ENCODE measurements around the gene SLC6A18.

Gene SLC6A18

DNA sequence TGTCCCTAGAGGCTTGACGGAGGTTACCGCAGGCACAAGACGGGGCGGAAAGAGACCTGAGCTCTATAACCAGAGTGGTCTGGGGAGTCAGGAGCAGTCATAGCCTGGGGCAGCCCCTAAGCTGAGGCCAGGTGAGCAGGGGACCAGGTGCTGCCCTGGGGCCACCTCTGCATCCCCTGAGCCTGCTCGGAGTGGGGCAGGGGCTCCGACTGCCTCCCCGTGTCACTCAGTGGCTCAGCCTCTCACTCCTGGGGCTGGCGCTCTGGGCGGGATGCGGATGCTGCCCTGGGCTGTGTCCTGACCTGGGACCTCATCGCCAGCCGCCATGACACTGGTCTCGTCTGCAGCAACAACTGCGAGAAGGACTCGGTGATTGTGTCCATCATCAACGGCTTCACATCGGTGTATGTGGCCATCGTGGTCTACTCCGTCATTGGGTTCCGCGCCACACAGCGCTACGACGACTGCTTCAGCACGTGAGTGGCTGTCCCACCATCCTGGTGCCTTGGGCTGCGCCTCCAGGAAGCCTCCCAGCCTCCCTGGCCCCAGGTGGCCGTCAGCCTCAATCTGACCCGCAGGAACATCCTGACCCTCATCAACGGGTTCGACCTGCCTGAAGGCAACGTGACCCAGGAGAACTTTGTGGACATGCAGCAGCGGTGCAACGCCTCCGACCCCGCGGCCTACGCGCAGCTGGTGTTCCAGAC, 8.8 kb upstream of the SLC6A18 start:
- Histone ChIP-seq H3K36me3 (ENCODE audit: control insufficient read depth, low read length) (no peaks in the 10 kb centered on the region), H3K27ac (ENCODE audit: low read depth, low read length) (no peak overlapping the region), H3K27me3 (ENCODE audit: control insufficient read depth, low read length) (no peaks in the 10 kb centered on the region), H3K79me2 (ENCODE audit: control insufficient read depth, low read length) (no peaks in the 10 kb centered on the region), H3F3A (ENCODE audit: control insufficient read depth, insufficient read depth) (no peaks in the 10 kb centered on the region), H3K9me2 (replicated peaks; ENCODE audit: control insufficient read depth, low read length) (no peaks in the 10 kb centered on the region), H4K20me1 (ENCODE audit: control insufficient read depth, insufficient read depth, low read depth, low read length) (no peaks in the 10 kb centered on the region), H3K4me1 (ENCODE audit: control insufficient read depth, low read length) (peaks cover 9% of the 10 kb centered on the region), H3K4me3 (ENCODE audit: low read length) (no peak overlapping the region), H3K9me3 (ENCODE audit: control insufficient read depth, insufficient read depth, low read length) (peaks cover 10% of the 10 kb centered on the region; the same call in 1 of the 2 replicates), H3K4me2 (ENCODE audit: low read length) (no peak overlapping the region)
- TF ChIP-seq CTCF (IDR thresholded peaks at IDR 0.05; ENCODE audit: low read depth, low read length, poor library complexity, severe bottlenecking) (no peak), EZH2phosphoT487 (IDR thresholded peaks at IDR 0.05; ENCODE audit: borderline replicate concordance, low read length) (no peak)

- Histone ChIP-seq H3K79me2 (ENCODE audit: control insufficient read depth, low read length) (no peaks in the 10 kb centered on the region), H3K4me3 (ENCODE audit: low read length) (no peak overlapping the region), H4K20me1 (ENCODE audit: control insufficient read depth, insufficient read depth, low read depth, low read length) (no peaks in the 10 kb centered on the region), H3K36me3 (ENCODE audit: control insufficient read depth, low read length) (no peaks in the 10 kb centered on the region), H3K4me2 (ENCODE audit: low read length) (no peak overlapping the region), H3K4me1 (ENCODE audit: control insufficient read depth, low read length) (peaks cover 9% of the 10 kb centered on the region), H3K27ac (ENCODE audit: low read depth, low read length) (no peak overlapping the region), H3F3A (ENCODE audit: control insufficient read depth, insufficient read depth) (no peaks in the 10 kb centered on the region), H3K9me2 (replicated peaks; ENCODE audit: control insufficient read depth, low read length) (no peaks in the 10 kb centered on the region), H3K9me3 (ENCODE audit: control insufficient read depth, insufficient read depth, low read length) (peaks cover 8% of the 10 kb centered on the region; the same call in 1 of the 2 replicates), H3K27me3 (ENCODE audit: control insufficient read depth, low read length) (no peaks in the 10 kb centered on the region)
- no peak for TF ChIP-seq EZH2phosphoT487 (IDR thresholded peaks at IDR 0.05; ENCODE audit: borderline replicate concordance, low read length)
- no peak for TF ChIP-seq CTCF (IDR thresholded peaks at IDR 0.05; ENCODE audit: low read depth, low read length, poor library complexity, severe bottlenecking)
Measured at GRCh38 chr5:1216918-1217295, 8.3 kb upstream of the SLC6A18 start.

DNA sequence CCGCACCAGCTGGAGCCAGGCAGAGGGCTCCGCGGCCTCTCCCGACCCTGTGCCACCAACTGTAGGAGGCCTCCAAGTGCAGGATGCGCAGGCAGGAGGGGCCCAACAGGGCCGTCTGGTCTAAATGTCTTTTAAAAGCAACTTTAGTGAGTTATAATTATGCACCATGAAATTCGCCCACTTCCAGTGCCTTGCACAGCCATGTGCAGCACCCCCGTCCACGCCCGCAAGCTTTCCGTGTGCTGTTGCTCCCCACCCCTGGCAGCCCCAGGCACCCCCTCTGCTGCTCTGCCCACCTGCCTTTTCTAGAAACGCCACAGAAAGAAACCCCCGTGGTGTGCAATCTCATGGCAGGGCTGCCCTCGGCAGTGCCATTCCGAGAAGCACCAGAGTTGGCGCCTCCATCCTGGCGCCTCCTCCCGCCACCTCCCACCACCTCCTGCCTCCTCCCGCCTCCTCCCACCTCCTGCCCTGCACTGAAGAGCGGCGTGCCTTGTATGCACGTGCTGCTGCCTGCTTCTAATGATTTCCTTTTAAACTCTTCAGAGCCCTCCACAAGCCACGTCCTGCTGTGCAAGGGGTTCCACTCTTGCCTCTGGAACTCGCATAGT, 7.5 kb upstream of the SLC6A18 start:
- H3K9me3 ChIP-seq (ENCODE audit: control insufficient read depth, insufficient read depth, low read length): peaks cover 10% of the 10 kb centered on the region; the same call in 1 of the 2 replicates

More for the DNA sequence above, 7.5 kb upstream of the SLC6A18 start:
- no peaks in the 10 kb centered on the region for H3K9me2 ChIP-seq (replicated peaks; ENCODE audit: control insufficient read depth, low read length)
- peaks cover 9% of the 10 kb centered on the region for H3K4me1 ChIP-seq (ENCODE audit: control insufficient read depth, low read length)
- H3K36me3 ChIP-seq (ENCODE audit: control insufficient read depth, low read length): no peaks in the 10 kb centered on the region
- no peaks in the 10 kb centered on the region for H3K79me2 ChIP-seq (ENCODE audit: control insufficient read depth, low read length)
- no peaks in the 10 kb centered on the region for H4K20me1 ChIP-seq (ENCODE audit: control insufficient read depth, insufficient read depth, low read depth, low read length)
- TF ChIP-seq EZH2phosphoT487 (IDR thresholded peaks at IDR 0.05; ENCODE audit: borderline replicate concordance, low read length): no peak
- TF ChIP-seq CTCF (IDR thresholded peaks at IDR 0.05; ENCODE audit: low read depth, low read length, poor library complexity, severe bottlenecking): no peak
- no peak overlapping the region for H3K27ac ChIP-seq (ENCODE audit: low read depth, low read length)
- H3K27me3 ChIP-seq (ENCODE audit: control insufficient read depth, low read length): no peaks in the 10 kb centered on the region
- H3K4me2 ChIP-seq (ENCODE audit: low read length): no peak overlapping the region
- H3K4me3 ChIP-seq (ENCODE audit: low read length): no peak overlapping the region
- H3F3A ChIP-seq (ENCODE audit: control insufficient read depth, insufficient read depth): no peaks in the 10 kb centered on the region
